8988T (cell line): ENCODE results near the gene SCYGR3.

Experiments used
- DNase-seq: peaks from one replicate; pipeline ENCODE4 v3.0.0; 2011

The SCYGR3 gene, protein sequence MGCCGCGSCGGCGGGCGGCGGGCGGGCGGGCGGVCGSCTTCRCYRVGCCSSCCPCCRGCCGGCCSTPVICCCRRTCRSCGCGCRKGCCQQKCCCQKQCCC

DNA sequence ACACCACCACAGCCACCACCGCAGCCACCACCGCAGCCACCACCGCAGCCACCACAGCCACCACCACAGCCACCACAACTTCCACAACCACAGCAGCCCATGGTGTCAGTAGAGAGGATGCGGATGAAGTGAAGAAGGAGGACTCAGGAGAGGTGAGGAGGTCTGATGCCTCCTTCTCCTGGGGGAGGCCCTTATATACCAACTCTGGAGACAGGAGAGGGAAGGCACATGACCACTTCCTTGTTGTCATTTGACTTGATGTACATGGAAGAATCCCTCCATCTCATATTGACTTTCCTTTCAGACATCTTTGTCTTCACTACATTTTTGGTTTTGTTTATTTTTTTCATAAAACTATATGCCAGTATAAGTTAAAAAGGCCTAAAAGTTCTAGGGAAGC lies at the start of gene SCYGR3:
TSS of gene SCYGR3 (minus strand) at position 101 of the 400 bp plus-strand sequence. CDS start at position 101, 0 bp downstream.
- no peak for DNase-seq

DNA sequence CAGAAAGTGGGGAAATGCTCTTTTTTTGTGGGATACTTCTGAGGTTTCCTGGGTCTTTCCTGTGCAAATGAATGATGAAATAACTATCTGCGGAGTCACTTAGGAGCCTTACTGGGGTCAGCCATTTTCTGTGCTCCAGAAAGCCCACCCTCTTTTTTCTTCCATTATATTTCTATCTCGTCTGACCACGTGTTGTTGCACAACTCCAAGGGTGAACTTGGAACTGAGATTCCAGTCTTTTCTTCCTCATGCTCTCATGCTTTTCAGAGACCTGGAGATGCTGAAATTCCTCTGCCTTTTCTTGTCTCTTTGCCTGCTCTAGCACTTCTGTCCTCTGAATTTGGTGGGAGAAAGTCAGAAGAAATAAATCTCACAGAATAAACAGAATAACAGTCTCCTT lies 47.2 kb upstream of the SCYGR3 start:
- DNase-seq, result no peak

DNA sequence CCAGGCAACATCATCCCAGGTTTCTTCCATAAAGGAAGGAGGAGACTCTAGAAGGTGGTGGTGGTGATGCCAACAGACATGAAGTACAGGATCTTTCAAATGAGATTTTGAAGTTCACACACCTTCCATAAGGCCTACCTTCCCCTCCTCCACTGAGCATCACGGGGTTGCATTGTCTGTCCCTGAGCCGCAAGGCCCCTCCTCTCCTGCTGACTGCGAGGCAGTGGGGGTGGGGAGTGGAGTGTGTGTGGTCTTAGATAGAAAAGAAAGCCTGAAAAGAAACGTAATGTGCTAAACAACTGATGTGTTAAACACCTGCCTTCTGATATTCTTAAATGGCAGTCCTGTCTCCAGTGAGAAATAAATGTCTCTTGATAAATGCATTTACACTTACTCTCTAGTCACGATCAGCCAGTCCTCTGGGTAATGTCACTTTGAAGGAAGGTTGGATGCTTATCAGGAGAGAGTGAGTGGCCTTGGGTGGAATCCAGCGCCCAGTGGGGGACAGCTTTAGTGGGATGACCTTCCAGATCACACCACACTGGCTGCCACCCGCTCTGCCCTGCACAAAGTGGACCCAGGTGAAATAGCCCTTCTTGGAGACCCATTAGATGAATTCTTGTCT lies 46.5 kb upstream of the SCYGR3 start:
- no peak for DNase-seq

DNA sequence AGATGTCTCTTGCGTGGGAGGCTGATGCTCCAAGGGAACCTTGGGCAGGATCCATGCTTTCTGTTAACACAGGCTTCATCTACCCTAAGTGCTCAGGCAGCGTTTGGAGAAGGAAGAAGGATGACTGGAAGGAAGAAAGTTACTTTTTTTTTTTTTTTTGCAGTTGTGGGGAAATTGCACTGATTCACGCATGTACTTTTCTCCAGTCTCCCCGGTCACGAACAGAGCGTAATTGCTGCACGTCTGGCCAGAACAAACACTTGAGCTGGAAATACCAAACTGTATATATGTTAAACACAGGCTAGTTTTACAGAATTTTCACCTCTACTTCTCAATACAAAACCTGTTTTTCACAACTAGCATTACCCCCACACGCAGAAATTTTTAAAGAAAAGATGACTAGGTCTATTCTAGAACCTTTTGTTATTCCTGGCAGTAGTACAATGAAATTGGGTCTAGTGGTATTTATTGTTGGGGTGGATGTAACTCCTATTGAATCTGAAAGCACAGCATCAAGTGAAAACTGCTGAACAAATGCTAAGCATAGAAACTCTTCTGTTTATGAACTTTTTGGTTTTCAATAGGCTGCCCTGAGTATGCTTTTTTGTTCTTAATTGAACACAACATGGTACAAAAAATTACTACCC lies 42.7 kb upstream of the SCYGR3 start:
- no peak for DNase-seq

DNA sequence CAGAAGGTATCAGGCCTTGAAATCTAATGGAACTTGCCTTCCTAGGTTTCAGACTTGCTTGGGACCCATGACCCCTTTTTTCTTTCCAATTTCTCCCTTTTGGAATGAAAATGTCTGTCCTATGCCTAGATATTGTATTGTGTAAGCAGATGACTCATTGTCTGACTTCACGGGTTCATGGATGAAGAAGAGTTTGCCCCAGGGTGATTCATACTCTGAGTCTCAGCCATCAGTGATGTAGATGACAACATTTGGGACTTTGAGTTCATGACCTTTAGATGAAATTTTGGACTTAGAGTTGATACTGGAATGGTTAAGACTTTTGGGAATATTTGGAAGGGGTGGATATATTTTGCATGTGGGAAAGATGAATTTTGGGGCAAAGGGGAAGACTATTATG lies 40.8 kb upstream of the SCYGR3 start:
- DNase-seq, result peak; percentile 46

DNA sequence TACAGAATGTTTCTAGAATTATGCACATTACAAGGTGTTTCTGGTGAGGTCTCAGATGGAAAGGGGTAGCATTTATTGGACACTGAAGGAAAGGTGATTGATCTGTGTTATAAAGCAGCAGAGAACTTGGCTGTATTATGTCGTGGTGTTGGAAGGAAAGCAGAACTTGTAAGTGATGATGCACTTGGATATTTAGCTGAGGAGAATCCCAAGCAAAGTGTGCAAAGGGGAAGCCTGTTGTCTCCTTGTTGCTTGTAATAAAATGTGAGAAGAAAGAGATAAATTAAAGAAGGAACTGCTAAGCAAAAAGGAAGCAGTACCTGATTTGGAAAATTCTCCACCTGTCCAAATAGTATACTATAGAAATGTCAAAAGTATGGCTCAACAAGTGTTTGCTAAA lies 39.8 kb upstream of the SCYGR3 start:
- DNase-seq, result no peak

DNA sequence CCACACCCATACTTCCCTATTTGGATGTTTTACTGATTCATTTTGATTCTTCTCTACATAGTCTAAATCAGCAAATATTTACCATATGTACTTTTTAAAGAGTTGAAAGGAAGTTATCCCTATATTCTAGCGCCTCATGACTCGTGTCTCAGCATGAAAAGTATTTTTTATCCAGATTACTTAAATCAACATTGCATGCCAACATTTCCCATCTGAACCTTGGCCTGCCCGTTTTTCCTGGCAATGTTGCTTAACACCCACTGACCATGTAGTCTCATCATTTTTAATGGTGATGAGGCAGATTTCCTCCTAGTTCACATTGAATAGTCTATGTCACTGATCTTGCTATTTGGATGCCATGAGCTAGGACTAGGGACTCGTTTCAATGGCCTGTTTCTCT lies 38.8 kb upstream of the SCYGR3 start:
- no peak for DNase-seq

DNA sequence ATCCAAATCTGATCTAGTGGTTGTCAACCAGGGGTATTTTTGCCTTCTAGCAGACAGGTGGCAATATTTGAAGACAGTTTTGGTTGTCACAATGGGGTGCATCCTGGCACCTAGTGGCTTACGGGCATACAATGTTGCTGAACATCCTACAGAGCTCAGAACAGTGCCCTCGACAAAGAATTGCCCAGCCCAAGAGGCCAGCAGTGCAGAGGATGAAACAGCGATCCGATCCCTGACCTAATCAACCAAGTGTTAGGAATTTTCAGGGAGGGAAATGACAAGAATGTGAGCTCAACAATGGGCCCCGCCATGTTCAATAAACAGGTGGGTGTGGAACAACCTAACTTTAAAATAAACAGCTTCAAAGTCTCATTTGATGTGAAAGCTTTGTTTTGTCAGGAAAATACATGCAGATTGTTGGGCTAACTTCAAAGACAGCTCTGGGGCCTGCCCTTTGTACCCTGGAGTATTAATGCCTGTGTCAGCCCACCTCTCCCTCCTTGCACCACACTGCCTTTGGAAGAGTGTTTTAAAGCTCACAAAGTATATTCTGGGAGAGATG lies 29.4 kb upstream of the SCYGR3 start:
- DNase-seq, result no peak

DNA sequence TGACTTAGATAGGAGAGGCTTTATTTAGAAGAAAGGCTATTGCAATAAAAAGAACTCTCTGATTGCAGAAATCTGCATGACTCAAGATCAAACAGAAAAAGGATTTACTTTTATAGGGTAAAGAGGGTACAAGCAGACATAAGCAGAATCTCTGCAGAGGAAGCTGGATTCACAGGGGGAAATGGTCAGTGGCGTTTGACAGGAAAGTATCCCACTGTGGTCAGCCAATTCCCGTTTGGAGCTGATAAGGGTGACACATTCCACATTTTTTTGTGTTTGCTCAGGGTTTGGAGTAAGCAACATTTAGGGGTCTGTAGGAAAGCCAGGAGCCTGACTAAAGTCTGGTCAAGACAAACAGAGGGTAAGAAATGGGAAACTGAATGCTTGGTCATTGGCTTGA lies 28.0 kb upstream of the SCYGR3 start:
- DNase-seq, result no peak

DNA sequence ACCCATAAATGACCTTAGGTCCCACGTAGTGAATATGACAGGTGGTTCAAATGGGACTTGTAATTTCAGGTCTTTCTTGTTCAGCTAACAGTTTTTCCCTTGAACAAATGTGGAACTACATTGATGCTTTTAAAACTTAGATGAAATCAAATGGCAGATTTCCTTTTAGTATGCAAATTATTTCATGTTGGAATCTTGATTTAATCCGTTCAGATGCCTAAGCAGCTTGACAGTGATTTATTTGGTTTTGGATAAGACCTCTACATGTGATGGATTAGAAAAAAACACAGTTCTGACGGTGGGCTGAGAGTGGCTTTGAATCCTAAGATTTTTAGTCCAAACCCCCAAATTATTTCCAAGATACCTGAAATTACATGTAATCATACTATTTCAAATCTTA lies 19.6 kb upstream of the SCYGR3 start:
- DNase-seq, result no peak

DNA sequence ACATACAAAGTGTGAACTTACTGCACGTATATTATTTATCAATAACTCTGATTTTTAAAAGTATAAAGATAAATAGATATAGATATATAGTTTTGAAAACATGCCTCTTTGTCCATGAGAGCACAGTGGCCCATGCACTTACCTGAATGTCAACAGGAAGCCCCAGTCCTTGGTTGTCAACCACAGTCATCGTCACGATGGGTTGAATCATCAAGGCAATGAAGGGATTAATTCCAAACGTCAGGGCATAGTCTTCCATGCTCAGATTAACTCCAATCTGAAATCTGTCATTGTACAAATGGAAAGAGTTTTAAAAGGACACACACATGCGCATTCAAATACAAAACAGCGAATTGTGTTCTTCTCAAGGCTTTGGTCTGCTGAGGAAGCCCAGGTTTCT lies 18.2 kb upstream of the SCYGR3 start:
- no peak for DNase-seq

DNA sequence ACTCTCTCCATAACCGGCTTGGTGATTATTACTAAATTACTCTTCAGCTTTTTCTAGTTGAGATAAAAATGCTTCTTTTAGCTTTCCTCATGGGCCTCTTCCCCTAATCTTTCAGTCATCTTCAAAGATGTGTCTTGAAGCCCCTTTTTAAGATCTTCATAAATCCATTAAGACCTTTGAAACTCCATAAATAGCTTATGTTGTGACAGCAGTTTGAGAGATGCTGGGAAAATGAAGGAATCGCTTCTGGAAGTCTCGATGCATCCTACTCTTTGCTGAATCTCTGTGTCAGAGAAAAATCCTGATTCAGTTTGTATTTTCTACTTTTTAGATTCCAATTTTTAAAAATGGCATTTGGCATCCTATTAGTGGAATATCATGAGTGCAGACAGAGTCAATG lies 15.7 kb upstream of the SCYGR3 start:
- DNase-seq, result no peak

DNA sequence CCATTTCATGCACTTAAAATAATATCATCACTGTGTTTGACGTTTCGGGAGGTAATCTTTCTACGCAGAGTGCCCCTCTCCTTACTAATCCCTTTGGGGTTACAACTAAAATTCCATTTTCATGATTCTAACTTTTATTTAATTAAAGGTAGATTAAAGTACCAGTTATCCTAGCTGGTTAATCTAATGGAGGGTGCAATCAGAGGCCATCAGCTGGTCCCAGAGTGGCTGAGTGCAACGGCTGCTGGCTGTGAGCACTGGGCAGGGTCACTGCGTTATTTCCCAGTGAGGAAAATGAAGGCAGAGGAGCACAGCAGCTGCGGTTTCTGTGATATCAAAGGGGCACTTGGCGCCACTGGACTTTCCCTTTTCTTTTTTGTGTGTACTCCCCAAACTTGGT lies 14.8 kb upstream of the SCYGR3 start:
- DNase-seq, result no peak

DNA sequence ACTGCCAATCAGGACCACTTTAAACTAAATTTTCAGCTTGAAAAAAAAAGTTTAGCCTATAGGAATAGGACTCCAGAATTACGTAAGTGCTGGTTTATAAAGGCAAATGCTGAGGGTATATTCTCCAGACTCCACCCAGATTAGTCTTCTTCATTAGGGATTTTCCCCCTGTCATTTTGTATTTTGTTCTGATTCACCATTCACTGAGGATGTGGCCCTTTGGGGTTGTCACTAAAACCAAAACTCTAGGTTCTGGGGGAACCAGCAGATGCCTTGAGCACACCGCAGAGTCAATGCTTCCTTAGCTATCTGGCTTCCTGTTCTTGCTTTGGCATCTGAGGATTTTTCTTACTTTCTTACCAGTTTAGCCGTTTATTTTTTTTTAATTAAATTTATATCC lies 13.1 kb upstream of the SCYGR3 start:
- no peak for DNase-seq

DNA sequence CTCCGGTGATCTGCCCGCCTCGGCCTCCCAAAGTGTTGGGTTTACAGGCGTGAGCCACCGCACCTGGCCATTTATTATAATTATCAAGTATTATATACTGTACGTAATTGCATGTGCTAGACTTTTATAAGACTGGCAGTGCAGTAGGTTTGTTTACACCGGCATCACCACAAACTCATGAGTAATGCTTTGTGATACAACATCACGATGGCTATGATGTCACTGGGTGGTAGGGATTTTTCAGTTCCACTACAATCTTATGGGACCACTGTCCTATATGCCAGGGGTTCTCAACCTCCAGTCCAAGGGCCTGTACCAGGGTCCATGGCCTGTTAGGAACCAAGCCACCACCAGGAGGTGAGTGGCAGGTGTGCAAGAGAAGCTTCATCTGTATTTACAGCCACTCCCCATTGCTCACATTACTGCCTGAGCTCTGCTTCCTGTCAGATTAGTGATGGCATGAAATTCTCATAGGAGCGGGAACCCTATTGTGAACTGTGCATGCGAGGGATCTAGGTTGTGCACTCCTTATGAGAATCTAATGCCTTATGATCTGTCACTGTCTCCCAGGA lies 12.0 kb upstream of the SCYGR3 start:
- DNase-seq, result no peak

DNA sequence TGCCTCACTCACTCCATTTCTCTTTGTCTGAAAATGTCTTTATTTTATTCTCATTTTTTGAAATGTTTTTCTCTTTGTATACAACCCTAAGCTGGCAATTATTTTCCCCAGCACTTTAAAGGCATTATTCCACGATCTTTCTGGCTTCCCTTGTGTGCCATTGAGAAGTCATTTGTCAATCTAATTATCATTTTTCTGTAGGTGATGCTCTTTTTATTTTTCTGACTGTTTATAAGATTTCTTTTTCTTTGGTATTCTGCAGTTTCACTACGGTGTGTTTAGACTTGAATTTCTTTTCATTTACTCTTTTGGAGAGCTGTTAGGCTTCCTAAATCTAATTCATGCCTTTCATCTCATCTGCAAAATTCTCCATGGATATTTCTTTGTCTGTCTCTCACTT lies 10.8 kb upstream of the SCYGR3 start:
- no peak for DNase-seq

DNA sequence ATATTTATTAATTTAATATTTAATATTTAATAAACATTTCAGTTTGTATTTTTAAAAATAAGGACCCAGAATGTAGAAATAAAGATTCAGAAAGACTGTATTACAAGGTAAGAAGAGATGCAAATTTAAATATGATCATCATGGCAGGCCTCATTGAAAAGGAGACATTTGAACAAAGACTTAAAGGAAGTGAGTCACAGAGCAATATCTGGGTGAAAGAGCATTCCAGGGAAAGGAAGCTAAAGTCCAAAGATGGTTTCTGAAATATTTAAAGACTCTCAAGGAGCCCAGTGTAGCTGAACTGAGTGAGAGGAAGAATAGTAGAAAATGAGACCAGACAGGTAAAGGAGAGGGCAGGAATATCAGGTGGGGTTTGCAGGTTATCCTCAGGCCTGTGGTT lies 8.6 kb upstream of the SCYGR3 start:
- no peak for DNase-seq

DNA sequence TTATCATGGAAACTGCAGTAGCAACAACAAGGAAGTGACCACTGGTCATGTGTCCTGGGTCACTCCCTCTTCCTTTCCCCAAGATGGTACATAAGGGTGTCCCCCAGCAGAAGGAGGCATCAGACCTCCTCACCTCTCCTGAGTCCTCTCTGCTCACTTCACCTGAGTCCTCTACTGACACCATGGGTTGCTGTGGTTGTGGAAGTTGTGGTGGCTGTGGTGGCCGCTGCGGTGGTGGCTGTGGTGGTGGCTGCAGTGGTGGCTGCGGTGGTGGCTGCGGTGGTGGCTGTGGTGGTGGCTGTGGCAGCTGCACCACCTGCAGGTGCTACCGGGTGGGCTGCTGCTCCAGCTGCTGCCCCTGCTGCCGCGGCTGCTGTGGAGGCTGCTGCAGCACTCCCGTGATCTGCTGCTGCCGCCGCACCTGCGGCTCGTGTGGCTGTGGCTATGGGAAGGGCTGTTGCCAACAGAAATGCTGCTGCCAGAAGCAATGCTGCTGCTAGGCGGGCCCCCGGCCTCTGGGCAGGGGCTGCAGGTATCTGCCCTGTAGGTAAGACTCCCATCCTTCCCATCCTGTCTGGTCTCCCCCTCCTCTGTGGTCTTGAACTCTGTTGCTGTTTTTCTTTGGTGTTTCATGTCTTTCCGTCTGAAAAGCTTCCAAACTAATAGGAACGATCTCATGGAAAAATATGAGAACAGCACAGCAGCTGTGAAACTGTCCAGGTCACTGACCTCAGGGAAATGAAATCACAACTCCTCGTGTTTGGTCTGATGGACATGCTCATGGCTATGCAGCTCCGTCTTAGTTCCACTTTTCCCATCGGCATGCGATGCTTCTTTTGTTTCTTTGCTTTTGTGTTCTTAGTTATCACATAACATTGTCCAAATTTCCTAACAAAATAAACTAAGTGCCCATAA lies 2.9 kb upstream of the SCYGR3 start, which contains the start of gene SCYGR4:
TSS of gene SCYGR4 (plus strand) at position 183 of the 915 bp plus-strand sequence. CDS start at position 183, 0 bp downstream.
- DNase-seq, result no peak

DNA sequence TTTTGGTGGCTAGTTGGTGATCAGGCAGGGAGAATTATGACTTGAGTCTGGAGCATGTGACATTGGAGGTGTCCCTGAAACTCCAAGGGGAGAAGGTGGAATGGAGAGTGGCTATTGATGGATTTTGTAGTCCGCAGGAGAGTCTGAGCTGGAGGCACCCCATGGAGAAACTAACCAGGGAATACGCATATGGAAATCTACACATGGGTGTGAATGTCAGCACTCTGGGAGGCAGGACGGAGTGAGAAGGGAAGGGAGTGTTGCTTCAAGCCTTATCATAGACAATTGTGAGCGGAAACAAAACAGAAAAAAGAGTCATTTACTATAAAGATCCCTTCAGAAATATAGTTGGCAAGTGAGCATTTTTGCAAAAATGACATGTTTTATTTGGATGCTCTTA lies 2.0 kb upstream of the SCYGR3 start:
- DNase-seq, result no peak

DNA sequence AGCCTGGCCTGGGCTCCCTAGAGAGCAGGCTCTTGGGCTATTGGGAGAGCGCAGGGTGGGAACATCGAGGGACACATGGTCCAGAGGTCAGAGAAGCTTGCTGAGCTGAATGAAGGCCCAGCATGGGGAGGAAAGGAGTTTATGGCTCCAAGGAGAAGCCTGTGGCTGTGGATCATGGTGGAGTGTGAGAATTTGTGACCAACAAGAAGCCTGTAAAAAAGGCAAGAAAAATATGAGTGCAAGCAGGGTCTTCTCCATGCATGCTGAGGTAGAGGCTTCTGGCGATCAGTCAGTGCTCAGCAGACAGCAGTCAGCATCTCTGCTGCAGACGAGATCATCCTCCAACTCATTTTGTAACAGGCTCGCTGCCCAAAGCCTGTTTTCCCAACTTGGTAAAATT lies 1.3 kb upstream of the SCYGR3 start:
- DNase-seq, result no peak

DNA sequence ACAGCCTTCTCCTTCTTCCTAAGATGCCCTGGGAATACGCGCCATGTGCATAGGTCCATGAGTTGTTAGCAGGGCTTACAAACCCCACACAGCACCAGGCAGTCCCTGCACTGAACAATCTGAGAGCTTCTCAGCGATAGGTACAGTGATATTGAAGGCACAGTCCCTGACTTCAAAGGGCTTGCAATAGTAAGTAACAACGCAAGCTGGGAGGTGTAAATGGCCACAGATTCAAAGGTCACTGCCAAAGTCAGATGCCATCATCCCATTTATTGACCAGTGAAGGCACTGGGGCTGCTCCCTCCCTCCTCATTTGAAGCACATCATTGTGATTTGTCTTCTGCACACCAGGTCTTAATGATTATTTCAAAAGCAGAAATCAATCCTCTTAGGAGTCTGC lies 541 bp upstream of the SCYGR3 start:
- DNase-seq, result no peak

DNA sequence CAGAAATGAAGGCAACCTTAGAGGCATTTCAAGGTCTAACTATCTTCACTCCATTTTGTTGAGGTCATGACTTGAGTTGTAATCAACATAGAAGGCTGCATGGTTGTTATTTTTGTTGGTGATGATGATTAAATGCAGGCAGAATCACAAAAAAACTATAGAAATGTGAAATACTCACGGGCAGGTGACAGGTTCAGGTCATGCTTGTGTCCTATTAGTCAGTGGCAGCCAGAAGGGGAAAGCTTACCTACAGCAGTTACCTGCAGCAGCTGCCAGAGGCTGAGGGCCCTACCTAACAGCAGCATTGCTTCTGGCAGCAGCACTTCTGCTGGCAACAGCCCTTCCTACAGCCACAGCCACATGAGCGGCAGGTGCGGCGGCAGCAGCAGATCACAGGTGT lies 394 bp downstream of the SCYGR3 start:
- DNase-seq, result no peak

DNA sequence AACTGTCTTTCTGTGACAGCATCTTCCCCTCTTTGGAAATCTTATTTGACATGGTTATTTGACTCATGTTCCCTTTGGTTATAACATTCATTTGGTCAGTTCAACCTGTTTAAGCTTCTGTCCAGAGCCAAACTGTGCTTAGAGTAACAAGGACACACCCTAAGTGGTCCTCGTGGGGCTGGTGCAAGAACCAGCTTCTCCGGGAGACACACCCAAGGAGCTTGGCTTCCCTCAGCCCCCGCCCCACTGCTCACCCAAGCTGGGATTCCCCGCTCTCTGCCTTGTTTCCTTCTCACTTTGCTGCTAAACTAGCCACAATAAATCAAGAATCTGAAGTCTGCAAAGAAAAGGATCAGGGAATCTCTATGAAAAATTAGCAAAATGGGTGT lies 1.4 kb downstream of the SCYGR3 start:
- no peak for DNase-seq
